Stimulated activated CD8-positive, alpha-beta memory T cell treated with anti-CD3 and anti-CD28 coated beads, Interleukin-7, amount 100 ng/mL, for 24 hours (primary cell): Measurements from ENCODE around the gene FAM98C.
"Not testable (repeated sequence)": the region's sequence is repeated elsewhere in the genome, so short reads cannot be mapped to it uniquely, and the experiment has no call there.

Experiments used
- DNase-seq: peaks from one replicate; pipeline ENCODE4 v3.0.0-alpha.2; 2020; ENCODE audit warnings: low read depth

FAM98C gene

DNA sequence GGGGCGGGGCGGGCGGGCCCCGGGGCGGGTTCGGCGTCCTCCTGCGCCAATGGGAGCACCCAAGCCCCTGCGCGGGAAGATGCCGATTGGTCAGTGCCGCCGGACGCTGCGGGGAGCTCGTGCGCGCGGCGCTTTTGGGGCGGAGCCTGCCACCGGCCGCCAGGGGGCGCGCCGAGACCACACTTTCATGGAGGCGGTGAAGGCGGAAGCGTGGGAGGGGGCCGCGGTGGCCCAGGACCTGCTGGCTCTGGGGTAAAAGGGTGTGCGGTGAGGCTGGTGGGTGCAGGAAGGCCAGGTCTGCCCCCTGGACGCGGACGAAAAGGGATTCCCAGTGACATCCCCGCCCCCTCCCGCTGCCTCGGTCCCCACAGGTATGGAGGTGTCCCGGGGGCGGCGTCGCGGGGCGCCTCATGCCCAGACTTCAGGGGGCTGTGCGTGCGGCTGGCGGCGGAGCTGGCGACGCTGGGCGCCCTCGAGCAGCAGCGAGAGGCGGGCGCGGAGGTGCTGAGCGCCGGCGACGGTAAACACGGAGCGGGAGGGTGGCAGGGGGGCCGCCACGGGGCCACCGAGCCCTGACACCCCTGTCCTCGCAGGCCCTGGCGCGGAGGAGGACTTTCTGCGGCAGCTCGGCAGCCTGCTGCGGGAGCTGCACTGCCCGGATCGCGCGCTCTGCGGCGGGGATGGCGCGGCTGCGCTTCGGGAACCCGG is at the start of gene FAM98C:
Gene FAM98C, plus strand, starts transcription at position 127 of the 708 bp plus-strand sequence. Its CDS starts 61 bp downstream, at position 188.
- peak; percentile 86 for DNase-seq

DNA sequence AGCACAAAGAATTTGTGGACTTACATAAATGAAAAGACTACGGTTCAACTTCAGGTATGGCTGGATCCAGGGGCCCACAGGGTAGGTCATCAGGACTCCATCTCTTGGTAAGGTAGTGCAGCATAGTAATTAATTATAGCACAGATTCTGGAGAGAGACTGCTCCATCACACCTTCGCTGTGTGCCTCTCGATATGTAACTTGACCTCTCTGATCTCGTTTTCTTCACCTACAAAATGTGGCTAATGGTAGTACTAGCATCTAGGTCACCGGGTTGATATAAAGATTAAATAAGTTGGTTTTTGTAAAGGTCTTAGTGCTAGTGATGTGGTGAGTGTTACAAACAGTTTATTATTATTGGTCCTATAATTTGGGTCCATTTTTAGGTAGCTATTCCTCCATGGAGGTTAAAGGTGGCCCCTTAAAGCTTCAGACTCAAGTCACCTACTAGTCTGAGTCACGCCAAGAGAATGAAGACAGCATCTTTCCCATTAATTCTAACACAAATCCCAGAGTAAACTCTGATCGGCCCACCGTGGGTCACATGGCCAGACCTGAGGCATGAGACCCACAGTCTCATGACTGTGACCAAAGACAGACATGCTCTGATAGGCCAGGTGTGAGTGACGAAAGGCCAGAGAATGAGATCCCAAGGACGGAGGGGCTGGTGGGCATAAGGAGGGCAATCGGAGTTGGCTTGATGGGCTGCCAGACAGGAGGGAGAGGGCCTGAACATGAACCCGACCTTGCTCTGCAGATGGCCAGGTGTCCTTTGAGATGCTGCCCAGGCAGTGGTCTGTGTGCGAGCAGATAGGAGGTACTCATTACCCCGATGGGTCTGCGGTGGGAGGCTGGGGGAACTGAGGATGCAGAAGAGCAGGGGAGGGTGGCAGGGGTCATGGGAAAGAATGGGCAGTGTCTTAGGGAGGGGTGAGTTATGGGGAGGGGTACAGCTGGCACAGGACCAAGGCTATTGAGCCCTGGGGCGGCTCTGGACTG is 46.9 kb upstream of the FAM98C start:
- no peak for DNase-seq

DNA sequence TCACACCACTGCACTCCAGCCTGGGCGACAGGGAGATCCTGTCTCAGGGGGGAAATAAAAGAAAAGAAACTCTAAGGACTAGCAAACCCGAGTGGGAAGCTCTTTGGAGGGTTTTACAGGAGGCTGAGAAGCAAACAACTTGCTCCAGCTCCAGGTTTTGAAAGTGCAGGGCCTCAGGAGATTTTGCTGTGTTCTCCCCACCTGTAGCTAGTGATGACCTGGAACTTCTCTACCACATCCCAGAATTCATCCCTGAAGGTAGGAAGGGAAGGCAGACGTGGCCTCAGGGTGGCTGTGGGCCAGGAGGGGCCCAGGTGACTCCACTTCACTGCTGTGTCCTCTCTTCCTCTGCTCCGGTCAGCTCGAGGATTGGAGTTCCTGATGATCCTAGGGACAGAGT is 44.8 kb upstream of the FAM98C start:
- no peak for DNase-seq

DNA sequence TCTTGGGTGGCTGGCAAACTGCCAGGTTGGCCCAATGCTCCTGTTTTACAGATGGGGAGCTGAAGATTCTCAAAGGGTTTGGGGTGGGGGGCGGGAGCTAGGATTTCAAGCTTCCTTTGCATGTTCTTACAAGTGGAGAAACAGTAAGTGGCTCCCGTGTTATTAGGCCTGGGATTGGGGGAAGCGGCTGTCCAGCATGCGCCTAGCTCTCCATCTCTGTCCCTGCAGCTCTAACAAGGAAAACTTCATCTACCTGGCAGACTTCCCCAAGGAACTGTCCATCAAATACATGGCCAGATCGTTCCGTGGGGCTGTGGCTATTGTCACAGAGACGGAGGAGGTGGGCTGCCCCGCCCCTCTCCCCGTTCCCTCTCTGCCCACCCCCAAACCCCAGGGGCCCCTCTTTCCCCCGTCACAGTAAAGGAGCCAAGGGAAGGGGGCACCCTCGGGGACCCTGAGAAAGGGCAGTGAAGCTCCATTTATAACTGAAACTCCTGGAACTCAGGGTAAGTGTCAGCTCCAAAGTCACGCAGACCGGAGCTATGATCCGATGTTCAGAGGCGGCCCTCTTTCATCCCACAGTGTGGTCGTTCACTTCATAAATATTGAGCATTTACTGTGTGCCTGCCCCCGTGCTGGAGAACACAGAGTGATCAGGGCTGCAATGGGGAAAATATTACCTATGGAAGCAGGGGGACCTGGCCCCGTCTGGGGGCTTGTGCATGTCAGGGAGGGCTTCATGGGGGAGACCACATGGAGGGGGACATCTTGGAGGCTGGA is 43.5 kb upstream of the FAM98C start:
- DNase-seq: no peak

- no peak for DNase-seq
These were observed 42.5 kb upstream of the FAM98C start for GRCh38 chr19:38360351-38360750.

DNA sequence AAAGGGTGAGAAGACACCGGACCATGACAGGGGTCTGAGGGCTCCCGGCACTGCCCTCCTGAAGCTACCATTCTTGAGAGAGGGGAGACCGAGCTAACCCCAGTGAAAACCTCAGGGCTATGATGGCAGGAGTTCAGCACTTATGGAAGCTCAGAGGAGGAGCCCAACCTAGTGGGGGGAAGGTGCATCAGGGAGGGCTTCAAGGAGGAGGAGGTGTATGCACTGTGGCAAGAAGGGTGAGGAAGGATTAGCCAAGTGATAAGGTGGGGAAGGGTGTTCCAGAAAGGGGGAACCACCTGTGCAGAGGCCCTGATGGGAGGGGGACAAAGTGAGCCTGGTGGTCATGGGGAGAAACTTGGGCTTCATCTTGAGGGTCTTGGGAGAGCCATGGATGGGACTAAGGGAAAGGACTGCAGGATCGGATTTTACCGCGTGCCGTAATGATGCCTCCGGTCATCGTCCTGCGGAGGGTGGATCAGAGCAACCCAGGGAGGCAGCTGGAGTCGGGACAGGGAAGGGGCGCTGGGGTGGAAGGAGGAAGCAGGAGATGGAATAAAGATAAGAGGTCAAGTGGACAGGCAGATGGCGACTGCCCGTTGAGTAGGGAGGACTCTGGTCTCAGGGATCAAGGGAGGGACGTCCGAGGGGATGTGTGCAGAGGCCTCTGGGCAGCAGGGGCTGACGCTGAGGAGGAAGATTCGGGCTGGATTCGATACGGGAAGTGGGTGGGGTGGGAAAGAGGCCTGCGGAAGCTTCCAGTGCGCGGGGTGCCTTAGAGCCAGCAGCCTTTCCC is 41.9 kb upstream of the FAM98C start:
- no peak for DNase-seq

DNA sequence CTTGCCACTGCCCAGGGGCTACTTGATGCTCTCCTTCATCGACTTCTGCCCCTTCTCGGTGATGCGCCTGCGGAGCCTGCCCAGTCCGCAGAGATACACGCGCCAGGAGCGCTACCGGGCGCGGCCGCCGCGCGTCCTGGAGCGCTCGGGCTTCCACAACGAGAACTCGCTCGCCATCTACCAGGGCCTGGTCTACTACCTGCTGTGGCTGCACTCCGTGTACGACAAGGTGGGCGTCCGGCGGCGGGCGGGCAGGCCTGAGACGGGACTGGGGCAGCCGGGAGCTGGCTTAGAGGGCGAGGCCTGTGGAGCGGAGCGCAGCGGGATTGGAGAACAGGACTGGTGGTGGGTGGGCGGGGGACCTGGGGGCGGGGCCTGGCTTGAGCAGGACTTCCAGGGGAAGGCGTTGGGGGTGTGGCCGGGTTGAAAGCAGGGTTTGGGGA is 41.2 kb upstream of the FAM98C start:
- peak; percentile 45 for DNase-seq

GRCh38 chr19:38362076-38362945 is 40.6 kb upstream of the FAM98C start:
- peak; percentile 73 for DNase-seq

DNA sequence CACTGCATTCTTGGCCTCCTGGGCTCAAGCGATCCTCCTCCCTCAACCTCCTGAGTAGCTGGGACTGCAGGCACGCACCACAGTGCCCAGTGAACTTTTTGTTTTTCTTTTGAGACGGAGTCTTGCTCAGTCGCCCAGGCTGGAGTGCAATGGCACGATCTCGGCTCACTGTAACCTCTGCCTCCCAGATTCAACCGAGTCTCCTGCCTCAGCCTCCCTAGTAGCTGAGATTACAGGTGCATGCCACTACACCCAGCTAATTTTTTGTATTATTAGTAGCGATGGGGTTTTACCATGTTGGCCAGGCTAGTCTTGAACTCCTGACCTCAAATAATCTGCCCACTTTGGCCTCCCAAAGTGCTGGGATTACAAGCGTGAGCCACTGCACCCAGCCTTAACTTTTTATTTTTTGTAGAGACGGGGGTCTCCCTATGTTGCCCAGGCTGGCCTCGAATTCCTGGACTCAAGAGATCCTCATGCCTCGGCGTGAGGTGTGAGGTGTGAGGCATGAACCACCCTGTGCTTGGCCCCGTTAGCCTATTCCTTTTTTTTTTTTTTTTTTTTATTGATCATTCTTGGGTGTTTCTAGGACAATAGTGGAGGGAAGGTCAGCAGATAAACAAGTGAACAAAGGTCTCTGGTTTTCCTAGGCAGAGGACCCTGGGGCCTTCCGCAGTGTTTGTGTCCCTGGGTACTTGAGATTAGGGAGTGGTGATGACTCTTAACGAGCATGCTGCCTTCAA is 39.8 kb upstream of the FAM98C start:
- DNase-seq: not testable (repeated sequence)

GRCh38 chr19:38367041-38367440 is 35.9 kb upstream of the FAM98C start:
- no peak for DNase-seq

- DNase-seq: no peak
These were observed 33.3 kb upstream of the FAM98C start for GRCh38 chr19:38369584-38369983.

- no peak for DNase-seq
These were observed 32.6 kb upstream of the FAM98C start for GRCh38 chr19:38370299-38370698.

DNA sequence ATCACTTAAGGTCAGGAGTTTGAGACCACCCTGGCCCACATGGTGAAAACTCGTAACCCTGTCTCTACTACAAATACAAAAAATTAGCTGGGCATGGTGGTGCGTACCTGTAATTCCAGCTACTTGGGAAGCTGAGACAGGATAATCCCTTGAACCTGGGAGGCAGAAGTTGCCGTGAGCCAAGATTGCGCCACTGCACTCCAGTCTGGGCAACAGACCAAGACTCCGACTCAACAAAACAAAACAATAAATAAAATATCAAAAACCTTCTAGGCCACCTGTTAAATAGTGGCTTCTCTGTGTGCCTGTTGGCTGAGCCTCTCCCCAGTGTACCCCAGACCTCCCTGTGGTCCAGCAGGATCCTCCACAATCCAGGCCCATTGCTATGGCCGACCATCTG is 31.8 kb upstream of the FAM98C start:
- DNase-seq: no peak

DNA sequence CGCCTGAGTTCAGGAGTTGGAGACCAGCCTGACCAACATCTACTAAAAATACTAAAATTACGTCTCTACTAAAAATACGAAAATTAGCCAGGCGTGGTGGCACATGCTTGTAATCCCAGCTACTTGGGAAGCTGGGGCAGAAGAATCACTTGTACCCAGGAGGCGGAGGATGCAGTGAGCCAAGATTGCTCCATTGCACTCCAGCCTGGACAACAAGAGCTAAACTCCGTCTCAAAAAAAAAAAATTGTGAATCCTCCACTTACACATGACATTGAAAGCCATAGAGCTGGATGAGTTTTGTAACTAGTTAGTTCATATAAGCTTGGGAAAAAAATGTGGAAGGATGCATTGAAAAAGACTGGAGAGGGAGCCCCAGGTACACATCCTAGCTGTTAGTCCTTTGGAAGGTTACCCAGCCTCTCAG is 29.0 kb upstream of the FAM98C start:
- DNase-seq: no peak

DNA sequence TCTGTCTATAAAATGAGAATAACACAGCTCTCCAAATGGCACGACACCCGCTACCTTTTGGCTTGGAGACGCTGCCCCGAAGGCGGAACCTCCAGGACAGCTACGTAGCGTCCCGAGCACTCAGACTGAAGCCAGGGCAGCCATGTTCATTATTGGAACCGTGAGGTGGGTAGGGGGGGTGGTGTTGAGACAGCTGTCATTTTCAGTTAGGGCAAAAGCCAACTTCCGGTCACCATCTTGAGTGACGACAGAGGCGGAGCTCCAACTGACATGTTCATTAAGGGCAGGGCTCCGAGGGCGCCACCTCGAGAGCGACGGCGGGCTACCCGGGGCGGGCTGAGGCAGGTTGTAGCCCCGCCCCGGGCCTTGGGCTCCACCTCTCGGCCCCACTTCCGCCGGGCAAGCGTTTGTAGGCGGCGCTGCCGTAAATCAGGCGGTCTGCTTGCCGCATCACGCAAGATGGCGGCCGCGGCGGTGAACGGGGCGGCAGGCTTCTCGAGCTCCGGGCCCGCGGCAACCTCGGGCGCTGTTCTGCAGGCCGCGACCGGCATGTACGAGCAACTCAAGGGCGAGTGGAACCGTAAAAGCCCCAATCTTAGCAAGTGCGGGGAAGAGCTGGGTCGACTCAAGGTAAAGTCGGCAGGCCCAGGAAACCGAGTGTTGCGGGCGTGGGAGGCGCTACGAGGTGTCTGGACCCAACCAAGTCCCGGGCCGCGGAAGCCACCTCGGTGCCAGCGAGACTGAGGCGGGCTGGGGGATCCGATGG is 28.4 kb upstream of the FAM98C start, which contains the start of gene PSMD8:
Gene PSMD8, plus strand, starts transcription at position 240 of the 766 bp plus-strand sequence. Its CDS starts 31 bp downstream, at position 271.
- peak; percentile 95 for DNase-seq

GRCh38 chr19:38375098-38375493 is 27.8 kb upstream of the FAM98C start:
- DNase-seq: no peak

- DNase-seq: no peak
These were observed 27.1 kb upstream of the FAM98C start for GRCh38 chr19:38375748-38376147.

DNA sequence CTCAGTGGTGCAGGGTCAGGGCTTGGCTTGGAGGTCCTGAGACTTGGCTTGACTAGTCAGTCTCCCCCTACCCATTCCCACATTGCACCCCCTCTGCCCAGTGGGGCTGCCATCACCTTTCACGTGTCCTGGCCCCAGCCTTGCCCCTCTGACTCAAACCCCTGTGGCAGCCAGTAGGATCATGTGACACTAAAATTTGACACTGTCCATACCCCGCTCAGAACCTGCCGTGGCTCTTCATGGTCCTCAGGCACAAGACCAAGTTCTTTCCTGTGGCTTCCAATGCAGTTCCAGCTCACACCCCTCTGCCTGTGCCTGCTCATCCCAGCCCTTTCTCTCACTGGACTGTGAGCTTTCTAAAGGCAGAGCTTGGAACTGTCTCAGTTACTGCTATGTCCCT is 26.3 kb upstream of the FAM98C start:
- no peak for DNase-seq

DNA sequence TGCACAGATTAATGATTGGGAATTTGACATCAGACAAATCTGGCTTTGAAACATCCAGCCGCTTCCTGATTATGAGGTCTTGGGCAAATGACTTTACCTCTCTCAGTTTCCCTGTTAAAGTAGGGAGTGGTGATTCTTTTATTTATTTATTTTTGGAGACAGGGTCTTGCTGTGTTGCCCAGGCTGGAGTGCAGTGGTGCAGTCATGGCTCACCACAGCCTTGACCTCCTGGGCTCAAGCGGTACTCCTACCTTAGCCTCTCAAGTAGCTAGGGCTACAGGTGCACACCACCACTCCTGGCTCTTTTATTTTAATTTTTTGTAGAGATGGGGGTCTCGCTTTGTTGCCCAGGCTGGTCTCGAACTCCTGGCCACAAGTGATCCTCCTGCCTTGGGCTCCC is 25.8 kb upstream of the FAM98C start:
- DNase-seq: no peak
